ENCODE results near the gene LMF2.

The LMF2 gene

DNA sequence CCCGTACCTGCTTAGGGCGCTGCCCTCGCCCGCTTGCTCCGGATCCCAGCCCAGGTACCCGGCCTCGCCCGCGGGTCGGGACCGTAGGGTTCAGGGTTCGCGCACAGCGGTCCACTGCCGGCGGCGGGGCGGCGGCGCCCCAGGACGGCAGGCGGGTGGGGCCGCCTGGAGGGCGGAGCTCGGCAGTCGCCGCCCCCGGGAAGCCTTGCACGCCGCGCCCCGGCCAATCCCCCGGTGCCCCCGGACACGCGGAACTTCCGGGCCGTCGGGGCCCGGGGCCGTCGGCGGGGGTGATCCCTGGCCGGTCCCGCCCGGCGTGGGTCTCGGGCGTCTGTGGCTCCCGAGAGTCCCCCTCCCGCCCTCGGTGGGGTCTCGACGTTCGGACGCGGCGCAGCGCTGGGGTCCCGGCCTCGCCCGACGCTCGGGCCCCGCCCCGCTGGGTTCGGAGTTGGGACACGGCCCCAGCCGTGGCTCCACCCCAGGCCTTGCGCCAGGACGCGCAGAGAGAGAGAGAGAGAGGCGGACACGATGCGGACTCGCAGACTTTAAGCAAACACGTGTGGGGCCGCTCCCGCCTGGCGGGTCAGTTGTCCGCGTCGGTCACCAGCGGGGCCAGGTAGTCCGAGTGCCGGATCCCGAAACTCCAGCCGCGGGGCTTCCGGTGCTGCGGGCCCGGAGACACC, 22.5 kb upstream of the LMF2 start, which contains the start of gene TYMP:
Gene TYMP, minus strand, starts transcription at position 116 of the 683 bp plus-strand sequence. CDS start 303 bp downstream, outside the sequence.
- ChIA-PET CTCF (no interaction called here), POLR2A (no interaction called here)
- no peaks in the 10 kb centered on the region for H3K9me3 ChIP-seq (ENCODE audit: control insufficient read depth, insufficient read depth, low read depth, low read length)
- no peak within 1 kb of the TSS; the same call in 1 of the 2 replicates for H3K27ac ChIP-seq (ENCODE audit: extremely low read depth, low read depth, low read length)
- no peaks in the 10 kb centered on the region for H3K36me3 ChIP-seq (ENCODE audit: control insufficient read depth in 2 of 2, insufficient read depth in 1 of 2, low read length in 2 of 2)
- H3K4me3 ChIP-seq (ENCODE audit: low read depth, low read length), result no peak within 1 kb of the TSS; the same call in 1 of the 2 replicates
- no peaks in the 10 kb centered on the region; the same call in 1 of the 2 replicates for H3K4me1 ChIP-seq (ENCODE audit: control insufficient read depth, insufficient read depth, low read length)
- no peak for TF ChIP-seq BCL11B (tag by site-specific recombination; IDR thresholded peaks at IDR 0.05; ENCODE audit: low read depth)
- TF ChIP-seq, protein P1, sequence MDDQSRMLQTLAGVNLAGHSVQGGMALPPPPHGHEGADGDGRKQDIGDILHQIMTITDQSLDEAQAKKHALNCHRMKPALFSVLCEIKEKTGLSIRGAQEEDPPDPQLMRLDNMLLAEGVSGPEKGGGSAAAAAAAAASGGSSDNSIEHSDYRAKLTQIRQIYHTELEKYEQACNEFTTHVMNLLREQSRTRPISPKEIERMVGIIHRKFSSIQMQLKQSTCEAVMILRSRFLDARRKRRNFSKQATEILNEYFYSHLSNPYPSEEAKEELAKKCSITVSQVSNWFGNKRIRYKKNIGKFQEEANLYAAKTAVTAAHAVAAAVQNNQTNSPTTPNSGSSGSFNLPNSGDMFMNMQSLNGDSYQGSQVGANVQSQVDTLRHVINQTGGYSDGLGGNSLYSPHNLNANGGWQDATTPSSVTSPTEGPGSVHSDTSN (CRISPR knock-in tag; IDR thresholded peaks at IDR 0.05), result peak; percentile 28; the same call in 1 of the 2 replicates
- 0 out of 2 replicates have a peak, but pooled peaks have one; percentile 11 for TF ChIP-seq KLF8 (tag by site-specific recombination; IDR thresholded peaks at IDR 0.05)

DNA sequence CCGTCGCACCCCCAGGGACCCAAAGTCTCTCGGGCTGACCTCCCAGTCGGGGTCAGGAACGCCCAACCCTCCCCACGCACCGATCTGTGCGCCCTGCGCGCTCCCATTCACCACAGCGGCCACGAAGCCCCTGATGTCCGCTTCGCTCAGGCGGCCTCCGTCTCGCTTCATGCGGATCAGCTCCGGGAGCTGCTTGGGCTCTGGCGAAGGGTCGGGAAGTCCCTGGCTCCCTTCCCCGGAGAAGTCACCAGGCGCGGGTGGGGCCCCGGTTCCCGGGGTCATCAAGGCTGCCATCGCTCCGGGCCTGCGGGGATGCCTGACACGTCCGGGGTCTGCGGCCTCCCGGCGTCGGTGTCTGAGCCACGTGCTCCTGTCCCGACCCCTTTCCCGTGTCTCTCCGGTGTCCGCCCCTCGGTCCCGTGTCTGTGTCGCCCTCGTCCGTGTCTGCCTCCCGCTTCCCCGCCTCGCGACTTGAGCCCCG, 22.0 kb upstream of the LMF2 start:
- Histone ChIP-seq H3K27ac (ENCODE audit: extremely low read depth, low read depth, low read length) (no peak overlapping the region), H3K4me3 (ENCODE audit: low read depth, low read length) (no peak overlapping the region), H3K4me1 (ENCODE audit: control insufficient read depth, insufficient read depth, low read length) (no peaks in the 10 kb centered on the region; the same call in 1 of the 2 replicates), H3K9me3 (ENCODE audit: control insufficient read depth, insufficient read depth, low read depth, low read length) (no peaks in the 10 kb centered on the region), H3K36me3 (ENCODE audit: control insufficient read depth in 2 of 2, insufficient read depth in 1 of 2, low read length in 2 of 2) (peaks cover 0 to 2% of the 10 kb centered on the region in 2 experiments; a peak in 1 of 3 replicates)
- ChIA-PET CTCF (no interaction called here), POLR2A (interaction anchor here (0.6 to 1.7 kb wide), 3 partner anchors 17 to 33 kb away, joined by 3 to 6 read pairs (median 4); partner anchors contain the start of genes LMF2, NCAPH2 and SYCE3)
- TF ChIP-seq KLF1 (tag by site-specific recombination; IDR thresholded peaks at IDR 0.05) (peak; percentile 28; the same call in 1 of the 2 replicates), KLF8 (tag by site-specific recombination; IDR thresholded peaks at IDR 0.05) (peak; percentile 87), ZXDB (tag by site-specific recombination; IDR thresholded peaks at IDR 0.05) (no peak), ZNF677 (tag by site-specific recombination; IDR thresholded peaks at IDR 0.05) (no peak)

DNA sequence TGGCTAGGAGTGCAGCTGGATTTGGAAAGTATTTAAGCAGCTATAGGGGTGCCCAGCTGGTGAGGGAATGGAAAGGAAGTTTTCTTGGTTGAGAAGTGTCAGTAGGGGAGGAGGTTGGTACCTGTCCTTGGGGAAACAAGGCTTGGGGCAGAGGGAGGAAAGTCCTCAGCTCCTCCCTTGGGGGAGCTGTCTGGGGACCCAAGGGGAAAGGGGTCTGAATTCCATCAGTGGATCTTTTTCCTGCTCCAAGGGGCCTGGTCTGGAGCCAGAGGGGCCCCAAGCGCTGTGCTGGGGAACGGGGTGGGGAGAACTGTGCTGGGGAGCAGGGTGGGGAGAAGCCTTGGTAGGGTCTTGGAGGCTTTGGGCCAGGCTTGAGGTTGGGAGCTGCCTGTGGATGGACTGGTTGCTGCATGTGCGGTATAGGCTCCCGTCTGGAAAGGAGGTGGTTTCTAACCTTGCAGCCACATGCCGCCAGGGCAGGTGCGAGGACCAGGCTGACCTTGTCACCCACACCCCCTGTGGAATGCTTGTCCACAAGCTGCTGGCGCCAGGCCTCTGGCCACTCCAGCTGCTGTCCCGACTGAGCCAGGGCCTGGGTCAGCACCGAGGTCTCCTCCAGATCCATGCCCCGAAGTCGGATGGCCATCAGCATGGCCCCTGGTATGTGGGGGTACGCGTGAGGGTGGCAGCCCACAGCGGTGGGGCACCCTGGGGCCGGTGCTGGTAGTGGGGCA, 21.3 kb upstream of the LMF2 start:
- Histone ChIP-seq H3K36me3 (ENCODE audit: control insufficient read depth in 2 of 2, insufficient read depth in 1 of 2, low read length in 2 of 2) (peaks cover 0 to 8% of the 10 kb centered on the region in 2 experiments; a peak in 1 of 3 replicates), H3K4me1 (ENCODE audit: control insufficient read depth, insufficient read depth, low read length) (no peaks in the 10 kb centered on the region; the same call in 1 of the 2 replicates), H3K4me3 (ENCODE audit: low read depth, low read length) (no peak overlapping the region), H3K9me3 (ENCODE audit: control insufficient read depth, insufficient read depth, low read depth, low read length) (no peaks in the 10 kb centered on the region), H3K27ac (ENCODE audit: extremely low read depth, low read depth, low read length) (no peak overlapping the region)
- ChIA-PET CTCF (interaction anchor here (0.7 to 1.0 kb wide), 3 partner anchors 35 to 141 kb away, joined by 3 read pairs; no protein-coding TSS in a partner anchor), POLR2A (interaction anchor here (0.6 to 1.7 kb wide), 5 partner anchors 17 to 54 kb away, joined by 3 to 6 read pairs (median 4); partner anchors contain the start of genes CHKB, LMF2, NCAPH2 and SYCE3)
- TF ChIP-seq, protein P2, sequence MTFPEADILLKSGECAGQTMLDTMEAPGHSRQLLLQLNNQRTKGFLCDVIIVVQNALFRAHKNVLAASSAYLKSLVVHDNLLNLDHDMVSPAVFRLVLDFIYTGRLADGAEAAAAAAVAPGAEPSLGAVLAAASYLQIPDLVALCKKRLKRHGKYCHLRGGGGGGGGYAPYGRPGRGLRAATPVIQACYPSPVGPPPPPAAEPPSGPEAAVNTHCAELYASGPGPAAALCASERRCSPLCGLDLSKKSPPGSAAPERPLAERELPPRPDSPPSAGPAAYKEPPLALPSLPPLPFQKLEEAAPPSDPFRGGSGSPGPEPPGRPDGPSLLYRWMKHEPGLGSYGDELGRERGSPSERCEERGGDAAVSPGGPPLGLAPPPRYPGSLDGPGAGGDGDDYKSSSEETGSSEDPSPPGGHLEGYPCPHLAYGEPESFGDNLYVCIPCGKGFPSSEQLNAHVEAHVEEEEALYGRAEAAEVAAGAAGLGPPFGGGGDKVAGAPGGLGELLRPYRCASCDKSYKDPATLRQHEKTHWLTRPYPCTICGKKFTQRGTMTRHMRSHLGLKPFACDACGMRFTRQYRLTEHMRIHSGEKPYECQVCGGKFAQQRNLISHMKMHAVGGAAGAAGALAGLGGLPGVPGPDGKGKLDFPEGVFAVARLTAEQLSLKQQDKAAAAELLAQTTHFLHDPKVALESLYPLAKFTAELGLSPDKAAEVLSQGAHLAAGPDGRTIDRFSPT (tag by site-specific recombination; IDR thresholded peaks at IDR 0.05), result peak; percentile 53
- no peak for TF ChIP-seq ZNF175 (tag by site-specific recombination; IDR thresholded peaks at IDR 0.05)
- TF ChIP-seq, protein P3, sequence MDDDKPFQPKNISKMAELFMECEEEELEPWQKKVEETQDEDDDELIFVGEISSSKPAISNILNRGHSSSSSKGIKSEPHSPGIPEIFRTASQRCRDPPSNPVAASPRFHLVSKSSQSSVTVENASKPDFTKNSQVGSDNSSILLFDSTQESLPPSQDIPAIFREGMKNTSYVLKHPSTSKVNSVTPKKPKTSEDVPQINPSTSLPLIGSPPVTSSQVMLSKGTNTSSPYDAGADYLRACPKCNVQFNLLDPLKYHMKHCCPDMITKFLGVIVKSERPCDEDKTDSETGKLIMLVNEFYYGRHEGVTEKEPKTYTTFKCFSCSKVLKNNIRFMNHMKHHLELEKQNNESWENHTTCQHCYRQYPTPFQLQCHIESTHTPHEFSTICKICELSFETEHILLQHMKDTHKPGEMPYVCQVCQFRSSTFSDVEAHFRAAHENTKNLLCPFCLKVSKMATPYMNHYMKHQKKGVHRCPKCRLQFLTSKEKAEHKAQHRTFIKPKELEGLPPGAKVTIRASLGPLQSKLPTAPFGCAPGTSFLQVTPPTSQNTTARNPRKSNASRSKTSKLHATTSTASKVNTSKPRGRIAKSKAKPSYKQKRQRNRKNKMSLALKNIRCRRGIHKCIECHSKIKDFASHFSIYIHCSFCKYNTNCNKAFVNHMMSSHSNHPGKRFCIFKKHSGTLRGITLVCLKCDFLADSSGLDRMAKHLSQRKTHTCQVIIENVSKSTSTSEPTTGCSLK (tag by site-specific recombination; IDR thresholded peaks at IDR 0.05), result no peak
- peak; percentile 46; the same call in 1 of the 2 replicates for TF ChIP-seq PRDM1 (tag by site-specific recombination; IDR thresholded peaks at IDR 0.05)
- TF ChIP-seq ZNF311 (tag by site-specific recombination; IDR thresholded peaks at IDR 0.05; ENCODE audit: borderline replicate concordance), result no peak
- TF ChIP-seq ZNF223 (tag by site-specific recombination; IDR thresholded peaks at IDR 0.05), result no peak
- no peak for TF ChIP-seq ZNF600 (tag by site-specific recombination; IDR thresholded peaks at IDR 0.05)
- TF ChIP-seq, protein P4, sequence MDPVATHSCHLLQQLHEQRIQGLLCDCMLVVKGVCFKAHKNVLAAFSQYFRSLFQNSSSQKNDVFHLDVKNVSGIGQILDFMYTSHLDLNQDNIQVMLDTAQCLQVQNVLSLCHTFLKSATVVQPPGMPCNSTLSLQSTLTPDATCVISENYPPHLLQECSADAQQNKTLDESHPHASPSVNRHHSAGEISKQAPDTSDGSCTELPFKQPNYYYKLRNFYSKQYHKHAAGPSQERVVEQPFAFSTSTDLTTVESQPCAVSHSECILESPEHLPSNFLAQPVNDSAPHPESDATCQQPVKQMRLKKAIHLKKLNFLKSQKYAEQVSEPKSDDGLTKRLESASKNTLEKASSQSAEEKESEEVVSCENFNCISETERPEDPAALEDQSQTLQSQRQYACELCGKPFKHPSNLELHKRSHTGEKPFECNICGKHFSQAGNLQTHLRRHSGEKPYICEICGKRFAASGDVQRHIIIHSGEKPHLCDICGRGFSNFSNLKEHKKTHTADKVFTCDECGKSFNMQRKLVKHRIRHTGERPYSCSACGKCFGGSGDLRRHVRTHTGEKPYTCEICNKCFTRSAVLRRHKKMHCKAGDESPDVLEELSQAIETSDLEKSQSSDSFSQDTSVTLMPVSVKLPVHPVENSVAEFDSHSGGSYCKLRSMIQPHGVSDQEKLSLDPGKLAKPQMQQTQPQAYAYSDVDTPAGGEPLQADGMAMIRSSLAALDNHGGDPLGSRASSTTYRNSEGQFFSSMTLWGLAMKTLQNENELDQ (tag by site-specific recombination; IDR thresholded peaks at IDR 0.05; ENCODE audit: low read depth), result no peak
- TF ChIP-seq ZNF549 (tag by site-specific recombination; IDR thresholded peaks at IDR 0.05), result no peak
- TF ChIP-seq ZFP3 (tag by site-specific recombination; IDR thresholded peaks at IDR 0.05; ENCODE audit: low read depth), result no peak
- no peak for TF ChIP-seq ZIC2 (tag by site-specific recombination; IDR thresholded peaks at IDR 0.05)
- TF ChIP-seq ZBTB20 (tag by site-specific recombination; IDR thresholded peaks at IDR 0.05), result no peak
- TF ChIP-seq ZNF654 (tag by site-specific recombination; IDR thresholded peaks at IDR 0.05; ENCODE audit: low read depth), result no peak
- 0 out of 2 replicates have a peak, but pooled peaks have one; percentile 5 for TF ChIP-seq GLIS2 (tag by site-specific recombination; IDR thresholded peaks at IDR 0.05)
